GM23338 (cell line): ENCODE data around the gene AKAP9. TPM values are rescaled to one million over a fixed set of nuclear protein-coding genes. Genes with fewer than 3 reads are reported as not detected.

ENCODE experiments used
- ATAC-seq: fragments of 200-7000 bp; cut with Tn5 transposase; 3 replicates; pipeline ENCODE4 v1.9.1; 2020
- DNase-seq: peaks from one replicate; pipeline ENCODE4 v3.0.0-alpha.2; 2015; ENCODE audit warnings: low spot score
- H2AFZ ChIP-seq: fragments of 200-600 bp; sonication (generic); 2 replicates; pipeline ENCODE4 v1.8.0; 2016; ENCODE audit warnings: antibody characterized with exemption, mild to moderate bottlenecking, moderate library complexity
- H3F3A ChIP-seq: fragments of 200-600 bp; sonication (generic); replicated peaks from 2 replicates; pipeline ENCODE4 v1.8.0; 2017; ENCODE audit warnings: antibody characterized with exemption, mixed run types, low read depth
- H3K27ac ChIP-seq: fragments of 200-600 bp; sonication (generic); 2 replicates; pipeline ENCODE4 v1.6.1; 2016; ENCODE audit warnings: low read depth
- H3K27me3 ChIP-seq: fragments of 200-600 bp; sonication (generic); 2 replicates; pipeline ENCODE4 v1.8.0; 2016; ENCODE audit warnings: mild to moderate bottlenecking, mixed run types, moderate library complexity; ENCODE audit not compliant: insufficient read depth
- H3K36me3 ChIP-seq: fragments of 200-600 bp; sonication (generic); 2 replicates; pipeline ENCODE4 v1.8.0; 2016; ENCODE audit warnings: mild to moderate bottlenecking; ENCODE audit not compliant: insufficient read depth
- H3K4me1 ChIP-seq: fragments of 200-600 bp; sonication (generic); 2 replicates; pipeline ENCODE4 v1.8.0; 2016; ENCODE audit warnings: mild to moderate bottlenecking, moderate library complexity; ENCODE audit not compliant: insufficient read depth
- H3K4me2 ChIP-seq: fragments of 200-600 bp; sonication (generic); 2 replicates; pipeline ENCODE4 v1.7.1; 2017; ENCODE audit warnings: mixed run types
- H3K4me3 ChIP-seq: fragments of 200-600 bp; sonication (generic); 2 replicates; pipeline ENCODE4 v1.6.1; 2016; ENCODE audit warnings: mixed run types
- H3K79me2 ChIP-seq: fragments of 200-600 bp; sonication (generic); replicated peaks from 2 replicates; pipeline ENCODE4 v1.8.0; 2017; ENCODE audit warnings: mild to moderate bottlenecking; ENCODE audit not compliant: insufficient read depth
- H3K9me2 ChIP-seq: fragments of 200-600 bp; sonication (generic); 2 replicates; pipeline ENCODE4 v1.8.0; 2017; ENCODE audit not compliant: insufficient read depth
- H4K20me1 ChIP-seq: fragments of 200-600 bp; sonication (generic); replicated peaks from 2 replicates; pipeline ENCODE4 v1.8.0; 2017; ENCODE audit warnings: mild to moderate bottlenecking; ENCODE audit not compliant: insufficient read depth
- H3K27ac Mint-ChIP-seq: 2 replicates; pipeline ENCODE4 v1.8.0; 2020; ENCODE audit warnings: inconsistent platforms, mild to moderate bottlenecking, moderate library complexity, mixed read lengths
- H3K27me3 Mint-ChIP-seq: 3 replicates; pipeline ENCODE4 v1.8.0; 2022; ENCODE audit warnings: low read depth, mild to moderate bottlenecking, moderate library complexity, mixed read lengths, inconsistent platforms; ENCODE audit not compliant: insufficient read depth, poor library complexity
- H3K36me3 Mint-ChIP-seq: 3 replicates; pipeline ENCODE4 v1.8.0; 2021; ENCODE audit warnings: low read depth, mild to moderate bottlenecking, inconsistent platforms, moderate library complexity, mixed read lengths
- H3K4me1 Mint-ChIP-seq: 3 replicates; pipeline ENCODE4 v1.8.0; 2020; ENCODE audit warnings: mild to moderate bottlenecking, inconsistent platforms, mixed read lengths
- H3K4me3 Mint-ChIP-seq: 3 replicates; pipeline ENCODE4 v1.8.0; 2021; ENCODE audit warnings: moderate library complexity, mild to moderate bottlenecking, inconsistent platforms, mixed read lengths
- H3K9me3 Mint-ChIP-seq: 3 replicates; pipeline ENCODE4 v1.8.0; 2020; ENCODE audit warnings: moderate library complexity, mild to moderate bottlenecking, inconsistent platforms, mixed read lengths
- CTCF ChIP-seq, 2 experiments: fragments of 200-600 bp in 1 of 2; sonication (generic) in 1 of 2; conservative IDR thresholded peaks; 2 replicates each; pipeline versions ENCODE4 v1.5.1 to v1.6.1; 2016 to 2017; ENCODE audit warnings: antibody characterized with exemption in 2 of 2, low read depth in 2 of 2, mild to moderate bottlenecking in 2 of 2, moderate library complexity in 1 of 2
- EZH2 ChIP-seq: fragments of 200-600 bp; sonication (generic); IDR thresholded peaks from one replicate; pipeline ENCODE4 v1.8.0; 2017; ENCODE audit warnings: antibody characterized with exemption, mild to moderate bottlenecking, low read depth; ENCODE audit not compliant: unreplicated experiment
- EZH2phosphoT487 ChIP-seq: fragments of 200-600 bp; sonication (generic); IDR thresholded peaks from one replicate; pipeline ENCODE4 v1.8.1; 2018; ENCODE audit warnings: antibody characterized with exemption; ENCODE audit not compliant: unreplicated experiment
- JUNB ChIP-seq: IDR thresholded peaks from one replicate; pipeline ENCODE4 v1.6.1; 2016; ENCODE audit warnings: antibody characterized with exemption; ENCODE audit not compliant: unreplicated experiment
- NANOG ChIP-seq: IDR thresholded peaks from 2 replicates; pipeline ENCODE4 v1.6.1; 2016; ENCODE audit warnings: antibody characterized with exemption, borderline replicate concordance
- STAT1 ChIP-seq: IDR thresholded peaks from one replicate; pipeline ENCODE4 v1.6.1; 2016; ENCODE audit warnings: antibody characterized with exemption; ENCODE audit not compliant: unreplicated experiment
- ZNF114 ChIP-seq: fragments of 250-450 bp; sonication (Bioruptor Pico); IDR thresholded peaks from 2 replicates; pipeline ENCODE4 v1.5.0; 2020; ENCODE audit warnings: mild to moderate bottlenecking, moderate library complexity
- ZNF331 ChIP-seq: fragments of 250-450 bp; sonication (Bioruptor Pico); IDR thresholded peaks from 2 replicates; pipeline ENCODE4 v1.5.0; 2020; ENCODE audit warnings: low read depth, mild to moderate bottlenecking, moderate library complexity
- polyA plus RNA-seq: library from polyadenylated mRNA; unstranded; fragments of >200 nt; fragmentation: Nextera tagmentation; extraction: Ambion mirVana; gene quantifications from 2 replicates; pipeline ENCODE4 v1.2.1, GENCODE V29; 2016
- total RNA-seq: library from RNA; depleted of rRNA; stranded (reverse); fragments of >200 nt; shearing (Covaris generic); gene quantifications from 2 replicates; pipeline ENCODE4 v1.2.3, GENCODE V29; 2014
- TF ChIP-seq, protein P1 (sequence below): IDR thresholded peaks from 2 replicates; pipeline ENCODE4 v1.6.1; 2016; ENCODE audit warnings: antibody characterized with exemption
- TF ChIP-seq, protein P2 (sequence below): fragments of 250-450 bp; sonication (Bioruptor Pico); IDR thresholded peaks from 2 replicates; pipeline ENCODE4 v1.5.0; 2020; ENCODE audit warnings: mild to moderate bottlenecking, moderate library complexity

The AKAP9 gene
- total and polyA plus RNA-seq, 2 experiments from 2014 or later: 33.5 to 67.4 TPM

DNA sequence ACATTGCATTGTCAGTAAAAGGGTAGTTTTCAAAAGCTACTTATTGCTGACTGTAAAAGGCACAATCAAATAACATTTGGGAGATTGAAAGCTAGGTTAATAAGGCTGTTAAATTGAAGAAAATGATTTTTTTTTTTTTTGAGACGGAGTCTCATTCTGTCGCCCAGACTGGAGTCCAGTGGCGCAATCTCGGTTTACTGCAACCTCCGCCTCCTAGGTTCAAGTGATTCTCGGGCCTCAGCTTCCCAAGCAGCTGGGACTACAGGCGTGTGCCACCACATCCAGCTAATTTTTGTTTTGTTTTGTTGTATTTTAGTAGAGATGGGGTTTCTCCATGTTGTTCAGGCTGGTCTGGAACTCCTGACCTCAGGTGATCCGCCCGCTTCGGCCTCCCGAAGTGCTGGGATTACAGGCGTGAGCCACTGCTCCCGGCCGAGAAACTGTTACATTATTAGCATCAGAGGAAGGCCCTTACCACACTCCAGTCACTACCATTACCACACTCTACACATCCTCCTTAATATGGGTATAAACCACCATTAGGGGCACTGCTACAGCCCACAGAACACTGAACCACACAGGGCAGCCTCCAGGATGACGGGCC lies 192.6 kb downstream of the AKAP9 start:
- peaks cover 14% of the 10 kb centered on the region; the same call in 2 of the 3 replicates for H3K4me1 Mint-ChIP-seq

More for the DNA sequence above, 192.6 kb downstream of the AKAP9 start:
- Histone ChIP-seq H3K4me2 (peak overlapping the region; percentile 93), H3K27me3 (no peaks in the 10 kb centered on the region), H3K9me2 (no peaks in the 10 kb centered on the region), H3K4me3 (peak overlapping the region; percentile 95), H4K20me1 (peaks cover 34% of the 10 kb centered on the region), H2AFZ (no peak overlapping the region), H3K36me3 (peaks cover 30% of the 10 kb centered on the region), H3K4me1 (peaks cover 24% of the 10 kb centered on the region), H3F3A (no peaks in the 10 kb centered on the region), H3K27ac (no peak overlapping the region), H3K79me2 (peaks cover 54% of the 10 kb centered on the region)
- TF ChIP-seq JUNB (no peak), ZNF331 (CRISPR knock-in tag) (no peak), ZNF114 (CRISPR knock-in tag) (no peak), CTCF (conservative IDR thresholded peaks at IDR 0.05; ENCODE audit: low read depth in 2 of 2) (no peak), EZH2 (no peak), NANOG (no peak), EZH2phosphoT487 (no peak), STAT1 (no peak)
- TF ChIP-seq, protein P1, sequence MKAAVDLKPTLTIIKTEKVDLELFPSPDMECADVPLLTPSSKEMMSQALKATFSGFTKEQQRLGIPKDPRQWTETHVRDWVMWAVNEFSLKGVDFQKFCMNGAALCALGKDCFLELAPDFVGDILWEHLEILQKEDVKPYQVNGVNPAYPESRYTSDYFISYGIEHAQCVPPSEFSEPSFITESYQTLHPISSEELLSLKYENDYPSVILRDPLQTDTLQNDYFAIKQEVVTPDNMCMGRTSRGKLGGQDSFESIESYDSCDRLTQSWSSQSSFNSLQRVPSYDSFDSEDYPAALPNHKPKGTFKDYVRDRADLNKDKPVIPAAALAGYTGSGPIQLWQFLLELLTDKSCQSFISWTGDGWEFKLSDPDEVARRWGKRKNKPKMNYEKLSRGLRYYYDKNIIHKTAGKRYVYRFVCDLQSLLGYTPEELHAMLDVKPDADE: no peak
- TF ChIP-seq, protein P2, sequence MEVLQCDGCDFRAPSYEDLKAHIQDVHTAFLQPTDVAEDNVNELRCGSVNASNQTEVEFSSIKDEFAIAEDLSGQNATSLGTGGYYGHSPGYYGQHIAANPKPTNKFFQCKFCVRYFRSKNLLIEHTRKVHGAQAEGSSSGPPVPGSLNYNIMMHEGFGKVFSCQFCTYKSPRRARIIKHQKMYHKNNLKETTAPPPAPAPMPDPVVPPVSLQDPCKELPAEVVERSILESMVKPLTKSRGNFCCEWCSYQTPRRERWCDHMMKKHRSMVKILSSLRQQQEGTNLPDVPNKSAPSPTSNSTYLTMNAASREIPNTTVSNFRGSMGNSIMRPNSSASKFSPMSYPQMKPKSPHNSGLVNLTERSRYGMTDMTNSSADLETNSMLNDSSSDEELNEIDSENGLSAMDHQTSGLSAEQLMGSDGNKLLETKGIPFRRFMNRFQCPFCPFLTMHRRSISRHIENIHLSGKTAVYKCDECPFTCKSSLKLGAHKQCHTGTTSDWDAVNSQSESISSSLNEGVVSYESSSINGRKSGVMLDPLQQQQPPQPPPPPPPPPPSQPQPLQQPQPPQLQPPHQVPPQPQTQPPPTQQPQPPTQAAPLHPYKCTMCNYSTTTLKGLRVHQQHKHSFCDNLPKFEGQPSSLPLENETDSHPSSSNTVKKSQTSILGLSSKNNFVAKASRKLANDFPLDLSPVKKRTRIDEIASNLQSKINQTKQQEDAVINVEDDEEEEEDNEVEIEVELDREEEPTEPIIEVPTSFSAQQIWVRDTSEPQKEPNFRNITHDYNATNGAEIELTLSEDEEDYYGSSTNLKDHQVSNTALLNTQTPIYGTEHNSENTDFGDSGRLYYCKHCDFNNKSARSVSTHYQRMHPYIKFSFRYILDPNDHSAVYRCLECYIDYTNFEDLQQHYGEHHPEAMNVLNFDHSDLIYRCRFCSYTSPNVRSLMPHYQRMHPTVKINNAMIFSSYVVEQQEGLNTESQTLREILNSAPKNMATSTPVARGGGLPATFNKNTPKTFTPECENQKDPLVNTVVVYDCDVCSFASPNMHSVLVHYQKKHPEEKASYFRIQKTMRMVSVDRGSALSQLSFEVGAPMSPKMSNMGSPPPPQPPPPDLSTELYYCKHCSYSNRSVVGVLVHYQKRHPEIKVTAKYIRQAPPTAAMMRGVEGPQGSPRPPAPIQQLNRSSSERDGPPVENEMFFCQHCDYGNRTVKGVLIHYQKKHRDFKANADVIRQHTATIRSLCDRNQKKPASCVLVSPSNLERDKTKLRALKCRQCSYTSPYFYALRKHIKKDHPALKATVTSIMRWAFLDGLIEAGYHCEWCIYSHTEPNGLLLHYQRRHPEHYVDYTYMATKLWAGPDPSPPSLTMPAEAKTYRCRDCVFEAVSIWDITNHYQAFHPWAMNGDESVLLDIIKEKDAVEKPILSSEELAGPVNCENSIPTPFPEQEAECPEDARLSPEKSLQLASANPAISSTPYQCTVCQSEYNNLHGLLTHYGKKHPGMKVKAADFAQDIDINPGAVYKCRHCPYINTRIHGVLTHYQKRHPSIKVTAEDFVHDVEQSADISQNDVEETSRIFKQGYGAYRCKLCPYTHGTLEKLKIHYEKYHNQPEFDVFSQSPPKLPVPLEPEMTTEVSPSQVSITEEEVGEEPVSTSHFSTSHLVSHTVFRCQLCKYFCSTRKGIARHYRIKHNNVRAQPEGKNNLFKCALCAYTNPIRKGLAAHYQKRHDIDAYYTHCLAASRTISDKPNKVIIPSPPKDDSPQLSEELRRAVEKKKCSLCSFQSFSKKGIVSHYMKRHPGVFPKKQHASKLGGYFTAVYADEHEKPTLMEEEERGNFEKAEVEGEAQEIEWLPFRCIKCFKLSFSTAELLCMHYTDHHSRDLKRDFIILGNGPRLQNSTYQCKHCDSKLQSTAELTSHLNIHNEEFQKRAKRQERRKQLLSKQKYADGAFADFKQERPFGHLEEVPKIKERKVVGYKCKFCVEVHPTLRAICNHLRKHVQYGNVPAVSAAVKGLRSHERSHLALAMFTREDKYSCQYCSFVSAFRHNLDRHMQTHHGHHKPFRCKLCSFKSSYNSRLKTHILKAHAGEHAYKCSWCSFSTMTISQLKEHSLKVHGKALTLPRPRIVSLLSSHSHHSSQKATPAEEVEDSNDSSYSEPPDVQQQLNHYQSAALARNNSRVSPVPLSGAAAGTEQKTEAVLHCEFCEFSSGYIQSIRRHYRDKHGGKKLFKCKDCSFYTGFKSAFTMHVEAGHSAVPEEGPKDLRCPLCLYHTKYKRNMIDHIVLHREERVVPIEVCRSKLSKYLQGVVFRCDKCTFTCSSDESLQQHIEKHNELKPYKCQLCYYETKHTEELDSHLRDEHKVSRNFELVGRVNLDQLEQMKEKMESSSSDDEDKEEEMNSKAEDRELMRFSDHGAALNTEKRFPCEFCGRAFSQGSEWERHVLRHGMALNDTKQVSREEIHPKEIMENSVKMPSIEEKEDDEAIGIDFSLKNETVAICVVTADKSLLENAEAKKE (CRISPR knock-in tag): no peak
- H3K4me3 Mint-ChIP-seq: peak overlapping the region; percentile 89
- ATAC-seq: no peak; the same call in 2 of the 3 replicates
- no peaks in the 10 kb centered on the region; the same call in 2 of the 3 replicates for H3K9me3 Mint-ChIP-seq
- peaks cover 29% of the 10 kb centered on the region for H3K36me3 Mint-ChIP-seq
- H3K27ac Mint-ChIP-seq: peak overlapping the region; percentile 81
- DNase-seq: no peak
- H3K27me3 Mint-ChIP-seq: peaks cover 8% of the 10 kb centered on the region
